H9 (cell line): ENCODE results near the gene CCDC169. TPM values are rescaled to one million over a fixed set of nuclear protein-coding genes. Genes with fewer than 3 reads are reported as not detected.
A peak's percentile ranks its signal among the peaks of the same experiment; 100 is the strongest.

Source experiments
- DNase-seq: peaks from one replicate; pipeline ENCODE4 v3.0.0-alpha.2; 2017
- H2AFZ ChIP-seq: one replicate; pipeline ENCODE4 v1.6.1; 2013; ENCODE audit warnings: mild to moderate bottlenecking, low read length, control low read depth, moderate library complexity
- H2AK5ac ChIP-seq: 2 replicates; pipeline ENCODE4 v1.6.1; 2013; ENCODE audit warnings: low read length, control low read depth, mixed read lengths; ENCODE audit not compliant: insufficient read length
- H2BK120ac ChIP-seq: one replicate; pipeline ENCODE4 v1.6.1; 2013; ENCODE audit warnings: low read depth, mild to moderate bottlenecking, low read length, control low read depth, inconsistent platforms; ENCODE audit not compliant: poor library complexity, severe bottlenecking
- H2BK12ac ChIP-seq: 2 replicates; pipeline ENCODE4 v1.6.1; 2013; ENCODE audit warnings: low read length, control low read depth, mixed read lengths, low read depth; ENCODE audit not compliant: insufficient read length
- H2BK15ac ChIP-seq: 2 replicates; pipeline ENCODE4 v1.6.1; 2013; ENCODE audit warnings: low read depth, low read length, control low read depth
- H2BK20ac ChIP-seq: one replicate; pipeline ENCODE4 v1.6.1; 2013; ENCODE audit warnings: low read depth, mild to moderate bottlenecking, low read length, control low read depth, inconsistent platforms; ENCODE audit not compliant: poor library complexity, severe bottlenecking
- H2BK5ac ChIP-seq: 2 replicates; pipeline ENCODE4 v1.6.1; 2013; ENCODE audit warnings: low read length, control low read depth, mixed read lengths; ENCODE audit not compliant: insufficient read length
- H3K14ac ChIP-seq: 2 replicates; pipeline ENCODE4 v1.6.1; 2013; ENCODE audit warnings: low read length, control low read depth; ENCODE audit not compliant: insufficient read depth
- H3K18ac ChIP-seq: 2 replicates; pipeline ENCODE4 v1.6.1; 2013; ENCODE audit warnings: low read depth, mild to moderate bottlenecking, mixed read lengths, low read length, control low read depth; ENCODE audit not compliant: insufficient read length
- H3K23ac ChIP-seq: 2 replicates; pipeline ENCODE4 v1.6.1; 2013; ENCODE audit warnings: low read length, control low read depth, mixed read lengths, low read depth; ENCODE audit not compliant: insufficient read length
- H3K23me2 ChIP-seq: 2 replicates; pipeline ENCODE4 v1.6.1; 2013; ENCODE audit warnings: low read depth, mild to moderate bottlenecking, mixed read lengths, low read length, control low read depth; ENCODE audit not compliant: insufficient read length, poor library complexity, severe bottlenecking
- H3K27ac ChIP-seq: 2 replicates; pipeline ENCODE4 v1.5.1; 2013; ENCODE audit warnings: low read length, control low read depth, mixed read lengths, low read depth; ENCODE audit not compliant: insufficient read length
- H3K27me3 ChIP-seq: 2 replicates; pipeline ENCODE4 v1.6.1; 2013; ENCODE audit warnings: low read length, control low read depth, inconsistent platforms; ENCODE audit not compliant: insufficient read depth
- H3K4ac ChIP-seq: 2 replicates; pipeline ENCODE4 v1.6.1; 2013; ENCODE audit warnings: low read depth, mild to moderate bottlenecking, control low read depth, inconsistent platforms, low read length, moderate library complexity
- H3K4me1 ChIP-seq: 2 replicates; pipeline ENCODE4 v1.6.1; 2013; ENCODE audit warnings: low read length, control low read depth, inconsistent platforms; ENCODE audit not compliant: insufficient read depth
- H3K4me2 ChIP-seq: 2 replicates; pipeline ENCODE4 v1.6.1; 2013; ENCODE audit warnings: low read length, control low read depth, mixed read lengths; ENCODE audit not compliant: insufficient read length, insufficient read depth
- H3K56ac ChIP-seq: 2 replicates; pipeline ENCODE4 v1.6.1; 2013; ENCODE audit warnings: low read depth, mild to moderate bottlenecking, mixed read lengths, low read length, control low read depth; ENCODE audit not compliant: insufficient read length
- H3K79me1 ChIP-seq: 2 replicates; pipeline ENCODE4 v1.6.1; 2013; ENCODE audit warnings: low read depth, mild to moderate bottlenecking, moderate library complexity, low read length, control low read depth, inconsistent platforms; ENCODE audit not compliant: insufficient read depth, poor library complexity, severe bottlenecking
- H3K79me2 ChIP-seq: 2 replicates; pipeline ENCODE4 v1.6.1; 2013; ENCODE audit warnings: low read length, control low read depth, inconsistent platforms; ENCODE audit not compliant: insufficient read depth
- H3K9ac ChIP-seq: 2 replicates; pipeline ENCODE4 v1.6.1; 2013; ENCODE audit warnings: low read length, control low read depth, mixed read lengths; ENCODE audit not compliant: insufficient read length; ENCODE audit errors: extremely low read depth
- H3K9me3 ChIP-seq: one replicate; pipeline ENCODE4 v1.6.1; 2013; ENCODE audit warnings: low read depth, low read length, inconsistent platforms; ENCODE audit not compliant: control insufficient read depth
- H3T11ph ChIP-seq: one replicate; pipeline ENCODE4 v1.6.1; 2013; ENCODE audit warnings: mild to moderate bottlenecking, low read length, control low read depth, inconsistent platforms
- H4K20me1 ChIP-seq: one replicate; pipeline ENCODE4 v1.6.1; 2013; ENCODE audit not compliant: control insufficient read depth, insufficient read length, insufficient read depth
- H4K5ac ChIP-seq: 2 replicates; pipeline ENCODE4 v1.6.1; 2013; ENCODE audit warnings: low read depth, mild to moderate bottlenecking, mixed read lengths, low read length, control low read depth; ENCODE audit not compliant: insufficient read length
- H4K8ac ChIP-seq: replicated peaks from 2 replicates; pipeline ENCODE4 v1.6.1; 2013; ENCODE audit warnings: low read length, control low read depth, mixed read lengths, low read depth; ENCODE audit not compliant: insufficient read length
- H4K91ac ChIP-seq: 2 replicates; pipeline ENCODE4 v1.6.1; 2013; ENCODE audit warnings: low read depth, mild to moderate bottlenecking, moderate library complexity, mixed read lengths, low read length, control low read depth; ENCODE audit not compliant: insufficient read length
- H3K27ac Mint-ChIP-seq, 3 experiments: 2 replicates in 2 of 3; 3 replicates in 1 of 3; pipeline ENCODE4 v1.8.0; 2020 to 2021; ENCODE audit warnings: mixed read lengths in 3 of 3, mild to moderate bottlenecking in 1 of 3, moderate library complexity in 1 of 3
- H3K27me3 Mint-ChIP-seq: 2 replicates; pipeline ENCODE4 v1.8.0; 2021; ENCODE audit warnings: low read depth, mild to moderate bottlenecking, moderate library complexity, mixed read lengths
- H3K36me3 Mint-ChIP-seq, 3 experiments: 2 replicates in 2 of 3; 3 replicates in 1 of 3; pipeline ENCODE4 v1.8.0; 2020 to 2021; ENCODE audit warnings: low read depth in 3 of 3, mixed read lengths in 3 of 3; ENCODE audit not compliant: insufficient read depth in 1 of 3
- H3K4me1 Mint-ChIP-seq, 2 experiments: 2 replicates each; pipeline ENCODE4 v1.8.0; 2020; ENCODE audit warnings: mixed read lengths in 2 of 2
- H3K4me3 Mint-ChIP-seq, 2 experiments: 2 replicates in 1 of 2; 3 replicates in 1 of 2; pipeline ENCODE4 v1.8.0; 2020 to 2021; ENCODE audit warnings: mild to moderate bottlenecking in 2 of 2, mixed read lengths in 2 of 2, moderate library complexity in 1 of 2
- H3K9me3 Mint-ChIP-seq, 2 experiments: 2 replicates in 1 of 2; 3 replicates in 1 of 2; pipeline ENCODE4 v1.8.0; 2020; ENCODE audit warnings: mild to moderate bottlenecking in 2 of 2, mixed read lengths in 2 of 2, moderate library complexity in 1 of 2
- CTCF ChIP-seq: fragments of 200-600 bp; sonication (generic); conservative IDR thresholded peaks from 3 replicates; pipeline ENCODE4 v1.8.0; 2021; ENCODE audit warnings: antibody characterized with exemption, mild to moderate bottlenecking
- WGBS: extraction: QIAGEN DNeasy Blood & Tissue Kit; methylation state at CpG from one replicate; pipeline ENCODE4 v1.1.7; 2013; ENCODE audit warnings: missing lambda C conversion rate, low lambda C conversion rate, mixed read lengths; ENCODE audit not compliant: insufficient read length; ENCODE audit errors: extremely low coverage; 5-methylcytosine and 5-hydroxymethylcytosine counted together
- total RNA-seq: library from RNA; stranded (reverse); gene quantifications from 2 replicates; pipeline ENCODE4 v1.2.1, GENCODE V29; 2021

CCDC169 gene
- total RNA-seq, 1 experiment from 2014 or later: 19.1 TPM

GRCh38 chr13:36310417-36311108, 12.9 kb upstream of the CCDC169 start:
- no CpG with 5 or more reads among the region's 7 CpGs for WGBS

More at GRCh38 chr13:36310417-36311108, 12.9 kb upstream of the CCDC169 start:
- Histone ChIP-seq H2AFZ (no peak overlapping the region), H4K8ac (no peak overlapping the region), H3K23me2 (no peaks in the 10 kb centered on the region), H3K27me3 (no peaks in the 10 kb centered on the region), H2BK120ac (no peak overlapping the region), H3K23ac (no peak overlapping the region), H3T11ph (no peak overlapping the region), H2AK5ac (no peak overlapping the region), H4K20me1 (no peaks in the 10 kb centered on the region), H3K4me2 (no peak overlapping the region), H3K18ac (no peak overlapping the region), H3K9me3 (no peaks in the 10 kb centered on the region), H3K14ac (no peak overlapping the region), H4K91ac (no peak overlapping the region), H3K79me2 (no peaks in the 10 kb centered on the region), H3K4me1 (peaks cover 6% of the 10 kb centered on the region), H3K9ac (no peak overlapping the region), H2BK12ac (no peak overlapping the region), H3K56ac (no peak overlapping the region), H3K27ac (no peak overlapping the region), H2BK20ac (no peak overlapping the region), H3K4ac (no peak overlapping the region), H2BK5ac (no peak overlapping the region), H2BK15ac (no peak overlapping the region), H4K5ac (no peak overlapping the region), H3K79me1 (peaks cover 3% of the 10 kb centered on the region)
- peaks cover 21 to 32% of the 10 kb centered on the region in 2 experiments for H3K4me1 Mint-ChIP-seq
- DNase-seq: no peak
- H3K27me3 Mint-ChIP-seq: no peaks in the 10 kb centered on the region
- peak overlapping the region in 1 of 3 experiments; percentile 59; a peak in 3 of 7 replicates for H3K27ac Mint-ChIP-seq
- H3K4me3 Mint-ChIP-seq: no peak overlapping the region; a peak in 1 of 5 replicates
- peaks cover 3 to 5% of the 10 kb centered on the region in 2 experiments; a peak in 3 of 5 replicates for H3K9me3 Mint-ChIP-seq
- H3K36me3 Mint-ChIP-seq: peaks cover 27 to 55% (median 43%) of the 10 kb centered on the region in 3 experiments
- TF ChIP-seq CTCF: no peak
